ENCODE data around the gene SLC1A2. TPM values are rescaled to one million over a fixed set of nuclear protein-coding genes. Genes with fewer than 3 reads are reported as not detected.

SLC1A2 gene
- total RNA-seq, 1 experiment from 2014 or later: 0.50 TPM

DNA sequence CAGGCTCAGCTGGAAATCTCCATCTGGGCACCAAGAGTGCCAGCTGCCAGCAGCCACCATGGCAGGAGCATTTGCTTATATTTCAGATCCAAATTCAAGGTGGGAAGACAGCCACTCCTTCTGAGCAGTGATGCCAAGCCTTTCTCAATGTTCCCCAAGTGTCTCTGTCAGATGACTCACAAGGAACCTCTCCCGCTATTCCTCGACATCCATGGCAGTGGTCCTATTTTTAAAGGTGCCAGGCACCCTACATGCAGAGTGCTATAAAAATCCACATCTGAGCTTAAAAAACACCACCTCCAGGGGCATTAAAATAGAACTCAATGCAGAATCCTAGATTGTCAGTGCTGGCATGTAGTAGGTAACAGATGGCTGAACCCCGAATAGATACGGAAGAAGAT is 112.1 kb downstream of the SLC1A2 start:
- Histone ChIP-seq H4K8ac (replicated peaks; ENCODE audit: insufficient read length, low read depth, low read length) (no peak overlapping the region), H3K23ac (ENCODE audit: insufficient read length, low read depth, low read length) (no peak overlapping the region), H4K5ac (ENCODE audit: insufficient read length, low read depth, low read length) (no peak overlapping the region), H3K79me1 (ENCODE audit: insufficient read depth, low read depth, low read length, poor library complexity, severe bottlenecking) (no peaks in the 10 kb centered on the region), H3K14ac (ENCODE audit: insufficient read depth, low read length) (no peak overlapping the region), H3K18ac (ENCODE audit: insufficient read length, low read depth, low read length) (no peak overlapping the region), H2AK5ac (ENCODE audit: insufficient read length, low read length) (no peak overlapping the region), H2BK12ac (ENCODE audit: insufficient read length, low read depth, low read length) (no peak overlapping the region), H4K20me1 (ENCODE audit: control insufficient read depth, insufficient read depth, insufficient read length) (no peaks in the 10 kb centered on the region), H3K27me3 (ENCODE audit: insufficient read depth, low read length) (no peaks in the 10 kb centered on the region), H2AFZ (ENCODE audit: low read length) (no peak overlapping the region), H2BK15ac (ENCODE audit: low read depth, low read length) (no peak overlapping the region), H3K79me2 (ENCODE audit: insufficient read depth, low read length) (no peaks in the 10 kb centered on the region), H3K4ac (ENCODE audit: low read depth, low read length) (no peak overlapping the region), H3K4me1 (ENCODE audit: insufficient read depth, low read length) (no peaks in the 10 kb centered on the region), H4K91ac (ENCODE audit: insufficient read length, low read depth, low read length) (no peak overlapping the region), H3T11ph (ENCODE audit: low read length) (no peak overlapping the region), H2BK20ac (ENCODE audit: low read depth, low read length, poor library complexity, severe bottlenecking) (no peak overlapping the region), H3K9ac (ENCODE audit: extremely low read depth, insufficient read length, low read length) (no peak overlapping the region), H3K9me3 (ENCODE audit: control insufficient read depth, low read depth, low read length) (no peaks in the 10 kb centered on the region), H2BK5ac (ENCODE audit: insufficient read length, low read length) (no peak overlapping the region), H3K4me2 (ENCODE audit: insufficient read depth, insufficient read length, low read length) (no peak overlapping the region), H3K56ac (ENCODE audit: insufficient read length, low read depth, low read length) (no peak overlapping the region), H3K23me2 (ENCODE audit: insufficient read length, low read depth, low read length, poor library complexity, severe bottlenecking) (no peaks in the 10 kb centered on the region), H2BK120ac (ENCODE audit: low read depth, low read length, poor library complexity, severe bottlenecking) (no peak overlapping the region), H3K27ac (ENCODE audit: insufficient read length, low read depth, low read length) (no peak overlapping the region)
- Mint-ChIP-seq H3K9me3 (no peaks in the 10 kb centered on the region), H3K36me3 (ENCODE audit: insufficient read depth in 1 of 3, low read depth in 3 of 3) (no peaks in the 10 kb centered on the region), H3K4me3 (no peak overlapping the region), H3K4me1 (peaks cover 3 to 8% of the 10 kb centered on the region in 2 experiments; a peak in 3 of 4 replicates), H3K27ac (no peak overlapping the region), H3K27me3 (ENCODE audit: low read depth) (peaks cover 7% of the 10 kb centered on the region; the same call in 1 of the 2 replicates)
- no peak for DNase-seq
- TF ChIP-seq, protein P1, sequence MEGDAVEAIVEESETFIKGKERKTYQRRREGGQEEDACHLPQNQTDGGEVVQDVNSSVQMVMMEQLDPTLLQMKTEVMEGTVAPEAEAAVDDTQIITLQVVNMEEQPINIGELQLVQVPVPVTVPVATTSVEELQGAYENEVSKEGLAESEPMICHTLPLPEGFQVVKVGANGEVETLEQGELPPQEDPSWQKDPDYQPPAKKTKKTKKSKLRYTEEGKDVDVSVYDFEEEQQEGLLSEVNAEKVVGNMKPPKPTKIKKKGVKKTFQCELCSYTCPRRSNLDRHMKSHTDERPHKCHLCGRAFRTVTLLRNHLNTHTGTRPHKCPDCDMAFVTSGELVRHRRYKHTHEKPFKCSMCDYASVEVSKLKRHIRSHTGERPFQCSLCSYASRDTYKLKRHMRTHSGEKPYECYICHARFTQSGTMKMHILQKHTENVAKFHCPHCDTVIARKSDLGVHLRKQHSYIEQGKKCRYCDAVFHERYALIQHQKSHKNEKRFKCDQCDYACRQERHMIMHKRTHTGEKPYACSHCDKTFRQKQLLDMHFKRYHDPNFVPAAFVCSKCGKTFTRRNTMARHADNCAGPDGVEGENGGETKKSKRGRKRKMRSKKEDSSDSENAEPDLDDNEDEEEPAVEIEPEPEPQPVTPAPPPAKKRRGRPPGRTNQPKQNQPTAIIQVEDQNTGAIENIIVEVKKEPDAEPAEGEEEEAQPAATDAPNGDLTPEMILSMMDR (conservative IDR thresholded peaks at IDR 0.05): no peak
- no CpG with 5 or more reads among the region's 4 CpGs for WGBS (ENCODE audit: extremely low coverage, insufficient read length, low lambda C conversion rate)

Data from H9 (cell line).